Stimulated activated CD8-positive, alpha-beta memory T cell treated with anti-CD3 and anti-CD28 coated beads, Interleukin-7, amount 100 ng/mL, for 24 hours (primary cell): ENCODE results near the gene ZNF462.
"Not testable (repeated sequence)": the region's sequence is repeated elsewhere in the genome, so short reads cannot be mapped to it uniquely, and the experiment has no call there.

ENCODE experiments used
- DNase-seq: peaks from one replicate; pipeline ENCODE4 v3.0.0-alpha.2; 2020; ENCODE audit warnings: low read depth

Gene ZNF462

DNA sequence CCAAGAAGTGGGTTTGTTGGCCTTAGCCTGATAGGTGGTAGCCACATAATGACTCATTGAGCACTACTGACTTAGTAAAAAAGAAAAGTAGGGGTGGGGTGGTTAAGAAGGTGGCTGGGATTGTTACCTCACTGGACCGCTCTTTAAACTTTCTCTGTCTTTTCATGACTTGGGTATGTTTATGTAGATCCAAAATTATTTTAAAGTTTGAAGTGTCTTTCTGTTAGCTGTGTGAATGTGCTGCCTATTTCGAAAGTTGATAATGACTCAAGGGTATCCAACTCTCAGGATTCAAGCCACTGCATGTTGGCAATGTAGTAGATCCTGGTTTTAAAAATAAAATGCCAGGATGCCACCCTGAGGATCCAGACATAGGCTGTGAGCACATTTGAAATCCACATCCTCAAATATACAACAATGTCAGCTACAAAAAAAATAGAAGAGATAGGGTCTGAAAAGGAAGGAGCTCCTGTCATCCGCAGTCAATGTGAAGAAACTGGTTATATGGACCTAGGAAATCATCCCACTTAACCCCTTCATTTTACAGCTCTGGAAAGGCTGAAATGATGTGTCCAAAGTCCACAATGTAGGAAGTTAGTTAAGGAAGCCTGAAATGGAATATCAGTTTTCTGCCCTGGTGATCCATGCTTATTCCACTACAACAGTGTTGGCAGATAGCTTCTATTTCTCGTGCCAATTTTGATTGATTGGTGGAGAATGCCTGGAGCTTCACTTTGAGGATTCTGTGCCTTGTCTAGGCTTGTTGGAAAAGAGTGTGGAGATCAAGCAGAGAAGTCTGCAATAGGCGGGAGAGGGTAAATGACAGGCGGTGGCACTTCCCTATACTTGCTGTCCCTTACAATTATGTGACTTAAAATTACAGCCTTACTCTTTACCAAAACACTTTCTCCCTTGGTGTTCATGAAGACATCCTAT, 23.4 kb downstream of the ZNF462 start:
- DNase-seq, result no peak

DNA sequence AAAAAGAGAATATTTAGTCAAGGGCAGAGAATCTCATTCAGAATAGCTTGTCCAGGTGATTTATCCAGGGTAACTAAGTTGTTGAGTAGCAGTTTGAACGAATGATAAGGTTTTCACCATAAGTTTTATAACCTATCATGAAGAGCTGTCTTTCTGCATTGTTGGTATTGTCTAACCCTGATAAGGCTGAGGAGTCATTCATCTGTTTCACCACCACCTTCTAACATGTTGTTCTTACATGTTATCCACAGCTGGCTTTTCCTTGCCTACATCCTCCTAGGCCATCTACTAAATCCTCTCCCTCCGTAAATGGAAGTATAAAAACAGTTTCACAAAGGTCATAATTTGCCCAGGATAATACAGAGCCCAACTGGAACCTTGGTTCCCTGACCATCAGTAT, 24.1 kb downstream of the ZNF462 start:
- DNase-seq, result no peak

DNA sequence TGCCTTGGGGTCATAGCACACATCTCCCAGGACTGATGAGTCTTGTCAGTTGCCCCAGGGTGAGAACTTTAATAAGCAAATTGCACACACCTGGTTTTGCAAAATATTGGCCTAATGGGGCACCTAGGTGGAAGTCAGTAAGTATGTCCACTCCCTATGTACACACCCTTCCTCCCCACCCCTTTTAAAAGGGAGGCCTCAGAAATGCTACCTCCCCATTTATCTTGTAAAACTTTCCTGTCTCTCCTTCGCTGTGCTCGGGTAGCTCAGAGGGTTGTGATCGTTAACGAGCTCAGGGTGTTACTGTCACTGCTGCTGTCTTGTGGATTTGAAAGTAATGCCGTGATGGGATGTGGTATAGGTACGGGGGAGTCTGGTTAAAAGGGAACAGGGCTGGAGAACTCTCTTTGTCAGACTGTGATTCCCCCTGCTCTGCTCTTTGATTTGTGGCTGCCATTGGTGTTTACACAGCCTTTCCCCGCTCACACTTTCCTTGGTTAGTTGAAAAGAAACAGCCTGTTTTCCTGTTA, 26.2 kb downstream of the ZNF462 start:
- DNase-seq, result no peak

DNA sequence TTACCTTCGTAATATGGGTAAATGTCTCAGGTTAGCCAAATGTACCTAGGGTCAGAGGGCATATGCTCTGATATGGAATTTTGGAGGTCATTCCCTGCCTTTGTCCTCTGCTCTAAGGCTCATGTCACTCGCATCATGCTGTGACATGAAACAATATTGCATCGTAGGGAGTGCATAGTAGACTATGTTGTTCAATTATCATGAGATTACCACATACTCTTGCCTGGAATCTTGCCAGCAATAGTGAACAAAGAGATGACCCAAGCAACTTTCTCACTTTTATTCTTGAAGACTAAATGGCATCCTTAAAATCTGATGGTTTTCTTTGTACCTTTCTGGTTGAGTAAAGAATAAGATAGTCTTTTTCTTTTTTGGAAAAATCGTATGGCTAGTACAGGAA, 27.6 kb downstream of the ZNF462 start:
- no peak for DNase-seq

DNA sequence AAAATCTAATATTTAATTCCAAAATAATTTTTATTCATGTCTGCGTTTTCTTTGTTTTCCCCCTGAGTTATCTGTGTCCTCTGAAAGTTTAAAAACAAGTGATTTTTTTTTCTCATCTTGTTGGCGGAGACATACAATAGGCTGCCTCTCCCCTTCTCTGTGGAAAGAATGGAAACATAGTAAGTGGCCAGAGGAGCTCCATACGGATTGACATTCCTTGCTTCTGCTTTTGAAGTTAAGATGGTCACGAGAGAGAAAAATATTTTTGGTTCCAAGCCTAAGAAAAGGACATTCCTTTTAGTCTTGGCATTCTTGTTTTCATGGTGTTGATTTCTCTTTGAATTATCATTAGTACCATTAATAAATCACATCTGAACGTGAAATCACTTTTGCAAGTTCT, 28.3 kb downstream of the ZNF462 start:
- DNase-seq, result no peak

DNA sequence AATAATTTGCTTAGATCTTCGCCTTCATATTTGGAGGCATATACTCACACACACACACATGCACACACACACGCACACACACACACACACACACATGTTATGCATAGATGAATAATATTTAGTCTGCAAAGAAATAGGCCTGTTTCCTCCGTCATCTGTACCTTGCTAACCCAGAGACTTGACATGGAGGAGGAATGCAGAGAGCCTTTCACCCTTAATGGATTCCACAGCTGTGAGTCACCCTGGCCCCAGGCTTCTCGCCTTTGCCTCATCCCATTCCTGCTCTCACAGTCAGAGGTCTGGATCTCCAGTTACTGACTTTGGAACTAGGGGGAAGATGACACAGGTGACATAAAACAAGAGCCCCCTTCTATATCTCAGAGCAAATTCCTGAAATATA, 29.7 kb downstream of the ZNF462 start:
- DNase-seq, result no peak

DNA sequence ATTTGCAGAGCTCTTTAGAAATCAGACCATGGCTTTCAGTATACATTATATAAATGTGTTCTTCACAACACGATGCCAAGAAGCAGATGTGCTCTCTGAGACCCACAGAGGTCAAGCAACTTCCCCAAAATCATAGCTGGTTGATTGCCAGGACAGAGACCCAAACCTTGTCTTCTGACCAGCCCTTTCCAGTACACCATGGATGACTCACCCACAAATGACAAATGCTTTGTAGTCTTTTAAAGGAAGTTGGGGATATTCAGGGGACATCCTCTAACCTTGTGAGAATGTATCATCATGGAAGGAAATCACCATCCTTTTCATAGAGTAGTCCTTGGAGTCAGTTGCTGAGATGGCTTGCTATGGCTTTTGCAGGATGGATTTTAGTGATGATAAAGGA, 30.1 kb downstream of the ZNF462 start:
- DNase-seq, result no peak

DNA sequence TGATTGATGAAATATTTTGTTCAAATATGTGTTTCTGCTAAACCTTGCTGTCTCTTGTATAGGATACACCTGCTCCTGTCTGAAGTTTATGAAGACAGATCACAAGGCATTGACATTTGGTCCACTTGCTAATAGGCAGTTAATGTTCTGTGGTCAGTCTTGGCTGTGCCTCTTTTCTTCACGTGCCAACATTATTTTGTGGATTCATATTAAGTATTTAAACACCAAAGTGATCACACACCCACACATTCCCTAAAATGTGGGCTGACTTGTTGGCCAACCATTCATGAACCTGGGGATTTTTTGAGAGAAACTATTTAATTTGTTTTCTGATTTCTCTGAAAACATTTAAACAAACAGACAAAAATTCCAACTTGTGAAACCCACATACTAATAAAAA, 33.7 kb downstream of the ZNF462 start:
- DNase-seq, result no peak

DNA sequence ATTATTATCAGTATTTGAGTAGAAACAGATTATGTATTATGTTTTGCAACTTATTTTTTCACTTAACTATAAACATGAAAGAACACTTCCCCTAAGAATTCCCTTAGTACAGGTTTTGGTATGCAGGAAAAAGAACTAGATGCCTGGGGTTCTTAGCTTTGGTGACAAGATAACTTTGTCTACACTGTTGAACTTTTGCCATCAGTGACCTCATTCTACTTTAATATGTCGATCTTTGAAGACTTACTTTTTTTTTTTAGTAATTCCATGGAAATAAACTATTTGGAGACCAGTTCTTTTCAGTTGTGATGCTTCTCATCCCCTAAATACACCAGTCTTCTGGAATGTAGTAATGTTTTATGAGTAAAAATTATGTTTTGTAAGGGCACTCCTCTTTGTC, 34.3 kb downstream of the ZNF462 start:
- no peak for DNase-seq

DNA sequence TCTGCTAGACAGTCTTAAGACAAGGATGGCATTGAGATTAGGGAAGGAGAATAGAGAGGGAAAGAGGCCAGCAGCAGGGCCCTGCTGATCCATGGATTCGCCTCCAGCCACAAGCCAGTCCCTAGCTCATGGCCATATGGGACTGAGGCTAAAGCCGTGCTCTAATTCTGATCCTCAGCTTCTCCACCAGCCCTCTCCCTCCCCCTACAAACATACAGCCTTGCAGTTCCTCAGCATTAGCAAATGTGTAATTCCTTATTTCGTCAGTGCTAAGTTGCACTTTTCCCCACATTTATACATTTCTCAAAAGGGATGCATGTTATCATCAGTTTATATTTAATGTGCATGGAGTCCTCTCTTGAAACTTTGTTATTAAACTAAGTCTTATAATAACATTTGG, 34.8 kb downstream of the ZNF462 start:
- no peak for DNase-seq

DNA sequence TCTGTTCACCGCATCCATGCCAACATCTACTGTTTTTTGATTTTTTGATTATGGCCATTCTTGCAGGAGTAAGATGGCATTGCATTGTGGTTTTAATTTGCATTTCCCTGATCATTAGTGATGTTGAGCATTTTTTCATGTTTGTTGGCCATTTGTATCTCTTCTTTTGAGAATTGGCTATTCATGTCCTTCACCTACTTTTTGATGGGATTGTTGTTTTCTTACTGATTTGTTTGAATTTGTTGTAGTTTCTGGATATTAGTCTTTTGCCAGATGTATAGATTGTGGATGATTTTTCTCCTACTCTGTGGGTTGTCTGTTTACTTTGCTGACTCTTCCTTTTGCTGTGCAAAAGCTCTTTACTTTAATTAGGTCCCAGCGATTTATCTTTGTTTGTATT, 37.6 kb downstream of the ZNF462 start:
- not testable (repeated sequence) for DNase-seq

DNA sequence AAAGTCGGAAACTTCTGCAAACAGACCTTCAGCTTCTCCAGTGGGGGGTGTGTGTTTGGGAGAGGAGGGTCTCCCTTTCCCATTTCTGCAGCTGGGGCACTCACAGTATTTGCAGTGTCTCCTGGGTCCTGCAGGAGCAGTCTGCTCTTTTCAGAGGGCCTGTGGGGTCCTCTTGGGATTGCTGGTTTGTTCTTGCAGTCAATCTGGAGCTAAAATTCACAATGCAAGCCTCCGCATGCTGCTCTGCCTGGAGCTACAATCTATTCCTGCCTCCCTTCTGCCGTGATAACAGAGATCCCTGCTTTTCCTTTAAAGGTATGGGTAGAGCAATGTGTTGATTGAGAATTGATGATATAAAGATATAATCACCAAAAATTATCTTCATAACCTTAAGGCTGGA, 43.2 kb downstream of the ZNF462 start:
- no peak for DNase-seq

DNA sequence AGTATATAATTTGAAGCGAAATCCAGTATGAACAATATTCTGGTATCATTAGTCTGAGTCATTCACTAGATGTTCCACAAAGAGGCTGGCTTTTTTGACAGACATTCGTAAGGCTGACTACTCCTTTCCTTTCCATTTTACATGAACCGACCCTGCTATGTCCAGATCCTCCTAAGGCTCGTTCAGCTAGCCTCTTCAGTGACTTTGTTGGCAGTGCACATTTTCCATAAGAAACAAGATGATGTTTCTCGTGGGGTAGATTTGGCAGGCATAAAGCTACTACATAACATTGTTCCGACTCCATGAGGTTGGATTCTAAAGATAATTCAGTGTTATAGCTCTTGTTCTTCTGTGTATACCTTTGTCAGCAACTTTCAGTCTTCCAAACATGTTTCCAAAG, 49.0 kb downstream of the ZNF462 start:
- no peak for DNase-seq

DNA sequence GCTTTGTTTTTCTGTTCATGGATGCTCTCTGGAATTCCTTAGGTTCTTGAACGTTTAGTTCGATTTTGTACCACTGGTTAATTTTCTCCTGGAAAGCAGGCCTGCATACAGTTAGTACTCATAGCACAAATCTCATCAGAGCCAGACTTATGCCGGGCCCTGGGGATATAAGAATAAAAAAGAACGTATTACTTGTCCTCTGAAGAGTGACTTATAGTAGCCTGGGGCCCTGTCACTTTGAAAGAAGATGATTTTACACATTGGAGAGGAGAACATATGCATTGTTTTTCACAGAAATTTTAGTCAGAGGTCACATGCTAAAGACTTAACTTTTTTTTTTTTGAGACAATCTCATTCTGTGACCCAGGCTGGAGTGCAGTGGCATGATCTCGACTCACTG, 50.3 kb downstream of the ZNF462 start:
- no peak for DNase-seq

DNA sequence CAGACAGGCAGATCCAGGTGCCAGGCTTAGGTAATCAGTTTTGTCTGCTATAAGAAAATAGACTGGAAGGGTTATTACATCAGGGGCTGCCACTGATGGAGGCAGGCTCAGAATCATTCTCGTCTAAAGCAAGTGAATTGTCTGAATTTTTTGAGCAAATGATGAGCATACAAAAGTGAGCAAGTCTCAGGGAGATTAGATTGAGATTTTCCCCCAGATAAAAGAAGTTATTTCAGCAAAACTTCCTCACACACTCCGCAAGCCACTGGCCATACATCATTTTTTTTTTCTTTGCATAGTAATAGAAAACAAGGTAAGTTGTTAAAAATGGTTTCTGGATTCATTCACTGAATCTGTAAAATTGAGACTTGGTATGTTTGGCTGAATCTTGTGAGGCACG, 52.9 kb downstream of the ZNF462 start:
- no peak for DNase-seq

DNA sequence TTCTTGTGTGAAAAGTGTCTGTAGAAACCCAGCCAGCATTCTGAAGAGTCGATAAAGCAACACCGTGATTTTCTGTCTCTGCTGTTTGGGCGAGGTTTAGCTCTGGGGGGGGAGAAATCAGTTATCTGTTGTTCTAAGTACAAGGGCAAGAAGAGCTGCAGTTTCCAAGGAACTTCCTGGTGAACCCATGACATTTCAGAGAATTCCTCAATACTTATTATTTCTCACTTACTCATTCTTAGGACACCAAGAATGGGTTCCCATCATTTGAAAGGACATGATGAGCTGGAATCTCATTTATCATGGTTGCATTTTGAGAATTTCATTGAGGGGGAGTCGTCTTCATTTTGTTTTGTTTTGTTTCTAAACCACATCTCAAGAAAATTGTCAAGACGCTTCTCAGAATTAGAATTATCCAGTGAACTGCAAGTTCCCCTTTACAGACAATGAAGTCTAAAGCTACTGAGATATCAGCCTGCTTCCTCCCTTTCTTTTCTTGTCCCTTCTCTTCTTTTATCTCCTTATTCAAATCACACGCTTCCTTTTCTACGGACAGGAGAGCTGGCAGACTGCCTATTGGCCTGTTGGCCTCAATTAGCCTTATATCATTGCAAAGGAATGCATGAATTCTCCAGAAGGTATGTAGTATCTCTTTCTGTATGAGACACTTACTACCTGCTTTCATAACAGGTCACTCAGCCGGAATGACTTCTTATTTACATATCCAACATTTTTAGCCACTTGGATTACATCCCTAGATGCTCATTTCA, 53.7 kb downstream of the ZNF462 start:
- no peak for DNase-seq

DNA sequence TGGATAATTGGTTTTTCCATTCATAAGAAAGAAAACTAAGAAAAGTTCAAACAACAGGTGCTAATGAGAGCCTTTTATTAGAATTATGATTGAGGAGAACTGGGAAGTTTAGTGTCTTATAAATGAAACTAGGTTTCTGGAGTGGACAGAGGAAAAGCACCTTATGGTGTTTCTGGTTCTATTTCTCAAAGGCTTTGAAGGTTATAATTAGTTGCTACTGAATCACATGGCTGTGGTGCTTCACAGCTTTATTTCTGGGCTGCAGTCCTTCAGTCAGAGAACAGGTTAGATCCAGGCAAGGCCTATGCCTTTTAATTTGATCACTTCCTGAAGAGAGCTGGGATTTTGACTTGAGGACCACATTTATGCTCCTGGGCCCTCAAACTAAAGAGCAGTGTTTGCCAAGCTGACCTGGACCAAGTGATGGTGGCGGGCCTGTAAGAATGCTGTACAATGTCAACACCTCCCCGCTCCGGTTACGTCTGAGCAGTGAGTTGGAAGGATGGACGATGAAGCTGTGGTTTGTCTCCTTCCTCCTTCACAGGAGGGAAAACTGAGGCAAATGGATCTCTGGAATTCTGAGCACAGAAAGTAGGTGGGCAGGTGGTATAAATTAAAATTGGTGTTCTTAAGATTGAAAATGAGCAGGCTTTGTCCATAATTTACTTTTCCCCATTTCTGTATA, 56.0 kb downstream of the ZNF462 start:
- no peak for DNase-seq

DNA sequence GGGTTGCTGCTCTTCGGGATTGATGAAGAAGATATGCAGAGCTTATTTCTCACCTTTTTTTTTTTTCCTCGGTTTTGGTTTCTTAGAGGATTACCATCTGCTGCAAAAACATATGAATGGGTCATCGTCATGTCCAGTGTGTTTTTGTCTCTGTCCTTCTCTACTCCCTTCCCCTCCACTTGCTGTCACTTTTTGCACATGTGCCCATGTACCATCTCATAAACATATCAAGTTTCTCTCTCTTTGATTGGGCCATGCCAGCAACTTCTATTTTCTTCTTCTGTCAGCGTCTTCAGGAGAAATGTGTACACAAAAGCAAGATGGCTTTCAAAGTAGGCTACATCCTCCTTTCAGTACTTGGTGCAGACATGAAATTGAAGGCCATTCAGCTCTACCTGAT, 57.1 kb downstream of the ZNF462 start:
- DNase-seq, result no peak

DNA sequence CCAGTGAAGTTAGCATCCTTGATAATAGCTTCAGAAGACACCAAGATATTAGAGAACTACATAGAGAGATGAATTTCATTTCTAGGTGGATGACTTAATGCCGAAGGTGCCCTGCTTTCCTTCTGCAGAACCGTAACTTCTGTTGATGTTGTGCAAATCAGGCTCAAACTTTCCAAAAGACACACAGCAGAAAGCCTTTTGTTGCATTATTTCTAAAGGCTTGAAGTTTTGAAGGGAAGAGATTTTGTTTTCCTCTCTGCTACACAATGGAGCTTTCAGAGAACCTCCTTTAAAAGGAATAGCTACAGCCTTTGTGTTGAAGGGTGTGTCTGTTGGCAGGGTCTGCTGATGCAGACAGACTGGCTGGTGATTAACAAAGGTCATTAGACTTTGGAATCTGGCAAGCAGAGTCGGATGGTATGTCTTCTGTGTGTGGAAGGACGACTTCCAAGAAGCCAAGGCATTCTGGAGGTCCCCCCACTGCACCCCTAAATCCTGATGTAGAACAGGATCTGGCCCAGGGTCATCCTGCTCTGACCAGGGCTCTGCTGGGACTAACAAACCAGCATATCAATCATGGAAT, 57.8 kb downstream of the ZNF462 start:
- DNase-seq, result no peak

DNA sequence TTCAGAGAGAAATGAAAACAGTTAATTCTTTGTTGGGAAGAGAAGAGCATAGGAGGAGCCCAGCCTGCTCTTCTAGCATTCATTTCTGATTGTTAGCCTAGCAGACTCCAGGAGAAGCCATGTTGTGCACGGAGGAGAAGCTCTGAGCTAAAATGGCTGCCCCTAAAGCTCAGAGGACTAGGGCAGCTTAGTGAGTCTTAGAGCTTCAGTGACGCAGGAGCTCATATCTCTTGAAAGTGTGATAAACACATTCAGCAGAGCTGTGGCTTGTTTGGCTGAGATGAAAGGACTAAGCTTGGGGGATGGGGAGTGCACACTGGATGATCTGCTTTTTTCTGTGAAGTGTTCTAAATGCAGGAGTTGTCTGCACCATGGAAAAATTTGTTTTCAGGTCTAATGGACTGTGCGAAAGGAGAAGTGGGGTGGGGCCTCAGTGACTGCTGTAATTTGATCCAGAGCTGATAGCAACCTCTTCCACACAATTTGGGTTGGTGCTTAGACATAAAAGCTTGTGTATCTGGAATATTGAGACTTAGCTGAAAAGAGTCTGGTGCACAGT, 58.5 kb downstream of the ZNF462 start:
- DNase-seq, result no peak

DNA sequence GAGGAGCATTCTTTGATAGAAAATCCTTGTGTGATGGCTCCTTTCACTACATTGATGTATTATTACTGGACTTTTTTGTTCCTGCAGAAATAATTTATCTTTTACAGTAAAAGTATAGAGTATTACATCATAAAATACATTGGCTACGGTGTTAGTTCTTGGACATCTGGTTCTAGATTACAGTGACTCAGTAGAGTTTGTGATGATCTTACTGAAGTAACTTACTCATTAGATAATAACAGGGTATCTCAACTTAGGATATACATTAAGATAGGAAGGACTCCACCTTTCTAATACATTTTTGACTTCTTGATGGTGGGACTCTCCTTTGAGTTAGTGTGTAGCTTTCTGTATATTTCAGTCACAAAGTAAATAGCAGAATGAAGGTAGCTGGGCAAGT, 59.1 kb downstream of the ZNF462 start:
- DNase-seq, result no peak

DNA sequence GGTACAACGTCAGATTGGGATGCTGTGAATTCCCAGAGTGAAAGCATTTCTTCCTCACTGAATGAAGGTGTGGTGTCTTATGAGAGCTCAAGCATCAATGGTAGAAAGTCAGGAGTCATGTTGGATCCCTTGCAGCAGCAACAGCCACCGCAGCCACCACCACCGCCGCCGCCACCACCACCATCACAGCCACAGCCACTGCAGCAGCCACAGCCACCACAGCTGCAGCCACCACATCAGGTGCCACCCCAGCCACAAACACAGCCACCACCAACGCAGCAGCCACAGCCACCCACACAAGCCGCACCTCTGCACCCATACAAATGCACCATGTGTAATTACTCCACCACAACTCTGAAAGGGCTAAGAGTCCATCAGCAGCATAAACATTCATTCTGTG, 62.4 kb downstream of the ZNF462 start:
- DNase-seq, result no peak
